GM18502 (cell line): ENCODE results near the gene WTAP.
"Not testable (repeated sequence)": the region's sequence is repeated elsewhere in the genome, so short reads cannot be mapped to it uniquely, and the experiment has no call there.

Source experiments
- ATAC-seq: cut with Tn5 transposase; IDR thresholded peaks from one replicate; pipeline ENCODE4 v1.9.1; 2021; ENCODE audit warnings: mild to moderate bottlenecking; ENCODE audit not compliant: unreplicated experiment, poor library complexity

The WTAP gene

GRCh38 chr6:159726918-159727716, at the start of gene WTAP:
TSS of gene WTAP (plus strand) at chr6:159727506. CDS start at chr6:159736266, 8,760 bp downstream.
- ATAC-seq = peak; percentile 79

GRCh38 chr6:159677506-159678165, 49.7 kb upstream of the WTAP start:
- no peak for ATAC-seq

- no peak for ATAC-seq
Observed at GRCh38 chr6:159678574-159678973, 48.7 kb upstream of the WTAP start.

- ATAC-seq = peak; percentile 65
Observed at GRCh38 chr6:159679091-159680077, 47.9 kb upstream of the WTAP start.

GRCh38 chr6:159680104-159680503, 47.2 kb upstream of the WTAP start:
- ATAC-seq = no peak

- ATAC-seq = no peak
Observed at GRCh38 chr6:159681191-159681880, 46.0 kb upstream of the WTAP start.

- ATAC-seq = no peak
Observed at GRCh38 chr6:159682295-159682694, 45.0 kb upstream of the WTAP start.

- no peak for ATAC-seq
Observed at GRCh38 chr6:159682810-159683209, 44.5 kb upstream of the WTAP start.

GRCh38 chr6:159684013-159684304, 43.3 kb upstream of the WTAP start:
- no peak for ATAC-seq

GRCh38 chr6:159686040-159686439, 41.3 kb upstream of the WTAP start:
- no peak for ATAC-seq

GRCh38 chr6:159686703-159687102, 40.6 kb upstream of the WTAP start:
- no peak for ATAC-seq

GRCh38 chr6:159687341-159687740, 40.0 kb upstream of the WTAP start:
- no peak for ATAC-seq

- no peak for ATAC-seq
Observed at GRCh38 chr6:159688266-159688905, 38.9 kb upstream of the WTAP start.

GRCh38 chr6:159689001-159689400, 38.3 kb upstream of the WTAP start:
- no peak for ATAC-seq

GRCh38 chr6:159690135-159690534, 37.2 kb upstream of the WTAP start:
- not testable (repeated sequence) for ATAC-seq

- no peak for ATAC-seq
Observed at GRCh38 chr6:159691133-159691962, 36.0 kb upstream of the WTAP start.

- no peak for ATAC-seq
Observed at GRCh38 chr6:159691963-159692287, 35.4 kb upstream of the WTAP start.

- peak; percentile 44 for ATAC-seq
Observed at GRCh38 chr6:159692303-159693127, 34.8 kb upstream of the WTAP start.
